NCI-H2196 treated with DMSO at 0.1 percent for 48 hours (cell line): Measurements from ENCODE around the gene DENND5A.
"Not testable (repeated sequence)": the region's sequence is repeated elsewhere in the genome, so short reads cannot be mapped to it uniquely, and the experiment has no call there.

Experiments
- DNase-seq: peaks from one replicate; lab custom pipeline; 2025; ENCODE audit not compliant: unreplicated experiment; lab: John Stamatoyannopoulos, UW

The DENND5A gene

DNA sequence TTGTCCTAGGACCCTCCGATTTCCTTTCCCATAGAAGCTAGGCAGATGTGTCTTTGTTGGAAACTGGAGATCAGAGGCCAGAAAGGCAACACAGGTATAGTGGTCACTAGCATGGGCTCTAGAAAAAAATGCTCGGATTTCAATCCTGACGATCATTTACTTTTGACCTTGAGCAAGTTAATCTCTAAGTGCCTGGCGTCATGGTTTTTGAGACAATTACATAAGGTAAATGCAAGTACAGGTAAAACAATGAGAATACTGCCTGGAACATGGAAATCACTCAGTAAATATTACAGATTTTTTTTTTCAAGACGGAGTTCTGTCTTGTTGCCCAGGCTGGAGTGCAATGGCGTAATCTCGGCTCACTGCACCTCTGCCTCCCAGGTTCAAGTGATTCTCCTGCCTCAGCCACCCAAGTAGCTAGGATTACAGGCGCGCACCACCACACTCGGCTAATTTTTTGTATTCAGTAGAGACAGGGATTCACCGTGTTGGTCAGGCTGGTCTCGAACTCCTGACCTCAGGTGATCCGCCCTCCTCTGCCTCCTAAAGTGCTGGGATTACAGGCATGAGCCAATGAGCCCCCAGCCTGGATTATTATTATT lies 1.1 kb upstream of the DENND5A start:
- DNase-seq = no peak

DNA sequence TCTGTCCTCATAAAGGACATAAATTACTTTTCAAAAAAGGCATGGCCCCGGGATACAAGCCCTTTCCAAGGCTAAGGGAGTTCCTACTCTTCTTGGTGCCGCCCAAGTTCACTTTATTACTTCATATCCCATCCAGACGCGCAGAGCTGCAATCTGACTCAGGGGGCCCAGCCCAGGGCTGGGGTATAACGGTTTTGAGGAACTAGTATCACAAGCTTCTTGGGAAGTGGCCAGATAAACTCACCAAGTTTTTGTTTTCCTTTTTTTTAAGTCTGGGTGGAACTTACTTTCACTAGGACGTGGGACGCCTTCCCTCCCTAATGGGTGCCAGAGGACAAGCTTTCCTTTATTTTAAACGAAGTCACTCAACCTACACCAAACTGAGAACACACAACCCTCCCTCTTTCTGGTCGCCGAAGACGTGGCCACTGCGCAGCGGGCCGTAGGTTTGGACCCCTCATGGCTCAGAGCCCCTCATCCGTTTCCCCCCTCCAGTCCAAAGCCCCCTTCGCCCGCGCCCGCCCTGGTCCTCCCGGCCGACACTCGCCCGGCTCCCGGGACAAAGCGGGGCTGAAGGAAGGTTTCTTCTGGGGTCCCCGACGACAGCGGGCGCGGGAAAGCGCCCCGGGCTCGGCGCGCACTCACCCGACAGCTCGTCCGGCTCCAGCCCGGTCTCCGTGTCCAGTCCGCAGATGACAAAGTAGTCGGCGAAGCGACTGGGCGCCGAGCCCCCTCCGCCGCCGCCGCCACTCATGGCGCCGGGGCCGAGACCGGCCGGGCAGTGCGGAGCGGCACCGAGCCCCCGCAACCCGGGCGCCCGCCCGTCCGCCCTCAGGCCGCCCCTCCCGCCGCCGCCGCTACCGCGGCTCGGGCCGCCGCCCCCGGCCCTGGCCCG lies 587 bp downstream of the DENND5A start:
- DNase-seq = no peak

DNA sequence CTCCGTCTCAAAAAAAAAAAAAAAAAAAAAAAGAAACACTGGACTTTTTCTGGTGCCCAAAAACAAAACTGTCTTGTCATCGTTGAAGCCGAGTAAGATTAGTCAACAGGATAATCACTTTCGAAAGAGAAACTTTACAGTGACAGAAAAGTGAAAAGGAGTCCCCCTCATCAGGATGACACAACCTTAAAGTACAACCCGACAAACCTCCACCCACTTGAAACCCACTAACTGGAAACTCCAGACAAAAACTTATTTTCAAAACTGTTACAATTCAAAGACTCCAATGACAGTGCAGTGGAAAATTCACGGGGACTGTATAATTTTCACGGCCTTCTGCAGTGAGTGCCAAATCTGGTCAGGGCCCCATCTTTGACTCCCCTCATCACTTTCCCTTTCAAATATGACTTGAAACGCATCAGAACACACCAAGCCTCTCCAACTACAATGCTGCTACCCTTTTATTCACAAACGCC lies 1.3 kb downstream of the DENND5A start:
- no peak for DNase-seq

DNA sequence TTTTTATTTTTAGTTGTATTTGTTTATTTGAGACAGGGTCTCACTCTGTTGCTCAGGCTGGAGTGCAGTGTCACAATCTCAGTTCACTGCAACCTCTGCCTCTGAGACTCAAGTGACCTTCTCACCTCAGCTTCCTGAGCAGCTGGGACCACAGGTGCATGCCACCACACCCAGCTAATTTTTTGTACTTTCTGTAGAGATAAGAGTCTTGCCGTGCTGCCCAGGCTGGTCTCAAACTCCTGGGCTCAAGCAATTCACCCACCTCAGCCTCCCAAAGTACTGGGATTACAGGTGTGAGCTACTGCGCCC lies 4.4 kb downstream of the DENND5A start:
- DNase-seq = not testable (repeated sequence)

DNA sequence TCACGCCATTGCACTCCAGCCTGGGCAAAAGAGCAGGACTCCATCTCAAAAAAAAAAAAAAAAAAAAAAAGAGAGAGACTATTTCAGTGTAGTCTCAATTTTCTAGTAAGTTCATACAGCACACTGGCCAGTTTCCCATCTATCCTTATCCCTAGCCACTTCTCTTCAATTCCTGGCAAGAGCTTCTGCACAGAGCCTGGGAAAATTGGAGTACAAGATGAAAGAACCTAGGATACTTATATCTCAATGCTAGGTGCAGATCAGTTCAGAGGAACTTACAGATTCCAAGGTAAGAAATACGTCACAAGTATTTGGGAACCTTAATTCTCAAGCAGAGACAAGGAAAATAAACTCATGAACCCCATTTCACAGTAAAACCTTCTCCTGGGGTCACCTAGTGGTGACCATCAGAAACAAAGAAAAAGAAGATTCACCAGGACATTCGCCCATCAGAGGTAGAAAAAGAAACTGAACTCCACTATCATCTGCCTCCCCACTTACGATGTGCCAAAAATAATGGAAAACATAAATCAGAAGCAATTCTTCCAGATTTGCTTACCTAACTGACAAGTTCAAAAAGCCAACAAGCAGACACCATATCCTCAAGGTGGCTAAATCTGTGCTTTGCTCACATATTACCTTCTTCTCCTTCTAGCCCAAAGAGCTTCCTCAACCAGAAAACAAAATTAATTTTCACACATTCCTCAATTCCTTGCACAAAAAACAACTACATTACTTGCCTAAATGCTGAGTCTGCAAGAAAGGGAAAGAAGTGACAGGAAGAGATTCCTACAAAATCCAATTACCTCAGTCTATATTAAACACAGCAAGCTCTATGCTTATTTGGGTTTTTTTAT lies 4.9 kb downstream of the DENND5A start:
- DNase-seq = no peak

DNA sequence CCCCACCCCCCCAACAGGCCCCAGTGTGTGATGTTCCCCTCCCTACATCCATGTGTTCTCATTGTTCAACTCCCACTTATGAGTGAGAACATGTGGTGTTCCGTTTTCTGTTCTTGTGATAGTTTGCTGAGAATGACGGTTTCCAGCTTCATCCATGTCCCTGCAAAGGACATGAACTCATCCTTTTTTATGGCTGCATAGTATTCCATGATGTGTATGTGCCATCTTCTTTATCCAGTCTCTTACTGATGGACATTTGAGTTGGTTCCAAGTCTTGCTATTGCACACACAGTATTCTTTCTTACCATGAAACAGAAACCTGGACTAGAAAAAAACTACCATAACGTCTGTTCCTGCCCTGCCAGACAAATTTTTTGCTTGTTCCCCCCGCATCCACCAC lies 6.9 kb downstream of the DENND5A start:
- not testable (repeated sequence) for DNase-seq

DNA sequence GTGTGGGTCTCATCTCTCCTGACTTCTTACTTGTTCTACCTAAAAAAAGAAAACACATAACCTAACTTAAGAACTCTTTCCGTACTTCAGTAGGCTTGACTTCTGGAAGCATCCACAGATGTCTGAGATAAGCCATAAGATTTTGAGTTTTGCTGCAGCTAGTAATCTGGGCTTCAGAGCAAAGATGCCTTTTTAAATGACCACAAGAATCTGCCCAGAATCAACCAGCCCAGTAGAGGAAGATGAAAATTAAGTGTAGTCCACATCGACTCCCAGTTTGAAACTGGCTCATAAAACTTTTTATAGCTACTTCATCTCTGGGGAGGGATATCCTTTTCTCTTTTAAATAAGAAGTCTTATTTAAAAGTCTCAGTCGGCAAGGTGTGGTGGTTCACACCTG lies 10.7 kb downstream of the DENND5A start:
- DNase-seq = no peak

DNA sequence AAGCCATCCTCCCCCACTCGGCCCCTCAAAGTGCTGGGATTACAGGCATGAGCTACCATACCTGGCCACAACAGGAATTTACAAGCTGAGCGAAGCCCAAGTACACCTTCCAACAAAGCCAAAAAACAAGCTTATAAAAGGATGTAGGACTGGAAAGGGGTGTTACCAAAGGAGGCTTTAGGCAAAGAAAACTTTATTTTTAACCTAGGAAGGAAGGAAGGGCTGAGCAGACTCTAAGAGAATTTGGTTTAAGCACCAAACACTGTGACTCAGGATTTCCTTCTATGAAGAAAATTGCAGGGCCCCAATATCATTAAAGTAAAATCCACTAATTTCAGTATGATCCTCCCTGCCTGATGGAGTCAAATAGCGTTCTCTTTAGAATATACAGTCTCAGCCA lies 12.1 kb downstream of the DENND5A start:
- no peak for DNase-seq

DNA sequence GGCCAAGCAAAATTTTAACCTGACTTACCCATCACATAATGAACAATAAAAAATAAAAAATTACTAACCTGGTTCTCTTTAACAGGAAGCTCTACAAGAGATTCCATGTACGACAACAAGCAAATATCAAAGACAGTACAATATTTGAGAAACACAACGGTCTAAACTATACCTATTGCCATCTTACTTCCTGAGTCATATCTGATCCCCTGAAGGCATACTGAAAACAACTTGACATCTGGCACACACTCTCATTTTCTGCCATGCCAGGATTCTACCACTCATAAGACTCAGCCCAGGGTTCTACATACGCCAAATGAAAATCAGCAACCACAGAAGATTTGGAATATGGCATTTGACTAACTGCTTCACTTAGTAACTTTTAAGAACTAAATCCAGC lies 13.8 kb downstream of the DENND5A start:
- no peak for DNase-seq

DNA sequence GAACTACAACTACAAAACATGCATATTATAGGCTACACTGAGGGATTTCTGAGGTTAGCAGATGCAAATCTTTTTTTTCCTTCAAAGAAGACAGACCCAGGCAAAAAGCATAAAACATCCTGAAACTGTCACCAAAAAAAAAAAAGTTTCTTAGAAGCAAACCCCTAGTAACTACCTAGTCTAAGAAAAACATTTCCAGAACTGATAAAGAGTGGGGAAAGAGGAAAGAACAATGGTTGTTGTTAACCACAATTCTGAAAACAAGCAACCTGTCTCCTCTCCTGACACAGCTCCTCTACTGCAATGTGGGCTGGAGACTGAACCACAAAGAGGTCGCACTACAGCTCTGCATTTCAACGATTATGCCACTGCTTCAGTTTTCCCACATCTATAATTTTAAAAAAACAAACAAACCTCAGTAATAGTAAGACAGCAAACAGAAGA lies 15.0 kb downstream of the DENND5A start:
- DNase-seq = no peak

DNA sequence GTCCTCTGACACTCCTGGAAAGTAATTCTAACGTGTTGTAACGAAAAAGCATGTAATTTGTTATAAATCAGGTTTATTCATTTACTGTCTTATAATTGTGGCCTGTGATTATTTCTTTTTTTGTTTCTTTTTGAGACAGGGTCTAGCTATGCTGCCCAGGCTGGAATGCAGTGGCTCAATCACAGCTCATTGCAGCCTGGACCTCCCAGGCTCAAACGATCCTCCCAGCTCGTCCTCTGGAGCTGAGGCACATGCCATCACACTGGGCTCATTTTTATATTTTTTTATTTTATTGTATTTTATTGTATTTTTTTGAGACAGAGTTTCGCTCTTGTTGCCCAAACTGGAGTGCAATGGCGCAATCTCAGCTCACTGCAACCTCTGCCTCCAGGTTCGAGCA lies 15.9 kb downstream of the DENND5A start:
- no peak for DNase-seq

DNA sequence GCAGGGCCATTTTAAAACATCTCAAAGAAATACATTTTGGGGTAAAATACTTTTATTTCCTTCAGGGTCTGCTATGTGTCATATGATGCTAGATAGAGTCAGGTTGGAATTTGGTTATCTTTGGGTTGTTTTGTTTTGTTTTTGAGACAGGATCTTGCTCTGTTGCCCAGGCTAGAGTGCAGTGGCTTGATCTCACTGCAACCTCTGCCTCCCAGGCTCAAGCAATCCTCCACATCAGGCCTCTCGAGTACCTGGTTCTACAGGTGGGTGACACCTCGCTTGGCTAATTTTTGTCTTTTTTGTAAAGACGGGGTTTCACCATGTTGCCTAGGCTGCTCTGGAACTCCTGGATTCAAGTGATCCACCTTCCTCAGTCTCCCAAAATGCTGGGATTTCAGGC lies 17.3 kb downstream of the DENND5A start:
- no peak for DNase-seq

DNA sequence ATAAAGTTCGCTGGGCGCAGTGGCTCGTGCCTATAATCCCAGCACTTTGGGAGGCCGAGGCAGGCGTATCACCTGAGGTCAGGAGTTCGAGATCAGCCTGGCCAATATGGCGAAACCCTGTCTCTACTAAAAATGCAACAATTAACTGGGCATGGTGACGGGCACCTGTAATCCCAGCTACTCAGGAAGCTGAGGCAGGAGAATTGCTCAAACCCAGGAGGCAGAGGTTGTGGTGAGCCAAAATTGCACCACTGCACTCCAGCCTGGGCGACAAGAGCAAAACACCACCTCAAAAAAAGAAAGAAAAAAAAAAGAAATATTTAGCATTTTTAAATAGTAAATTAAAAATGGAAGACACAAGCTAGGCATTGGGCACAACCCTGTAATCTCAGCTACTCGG lies 28.9 kb downstream of the DENND5A start:
- not testable (repeated sequence) for DNase-seq

DNA sequence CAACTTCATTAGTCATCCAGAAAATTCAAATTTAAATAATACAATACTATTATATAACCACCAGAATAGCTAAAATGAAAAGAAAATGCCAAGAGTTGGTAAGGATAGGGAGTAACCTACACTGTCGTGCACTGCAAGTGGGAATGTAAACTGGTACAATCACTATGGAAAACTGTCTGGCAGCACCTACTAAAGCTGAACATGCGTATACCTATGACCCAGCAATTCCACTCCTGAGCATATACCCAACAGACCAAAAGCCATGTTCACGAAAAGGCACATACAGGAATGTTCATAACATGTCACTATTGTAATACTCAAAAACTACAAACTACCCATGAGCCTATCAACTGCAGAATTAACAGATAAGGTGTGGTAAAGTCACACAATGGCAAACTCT lies 32.7 kb downstream of the DENND5A start:
- DNase-seq = no peak

DNA sequence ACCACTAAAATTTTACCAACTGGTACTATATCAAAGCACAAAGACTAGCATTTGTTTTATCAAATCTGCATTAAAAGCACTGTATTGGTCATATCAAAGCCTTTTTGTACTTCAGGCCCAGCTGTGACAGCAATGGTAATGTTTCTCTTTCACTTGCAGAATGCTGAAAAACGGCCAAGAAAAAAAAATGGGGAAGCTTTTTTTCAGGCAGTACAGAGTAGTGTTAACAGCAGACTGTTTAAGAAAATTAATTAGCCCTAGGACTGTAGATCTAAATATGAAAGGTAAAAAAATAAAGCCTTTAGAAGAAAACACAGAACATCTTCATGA lies 33.3 kb downstream of the DENND5A start:
- no peak for DNase-seq

DNA sequence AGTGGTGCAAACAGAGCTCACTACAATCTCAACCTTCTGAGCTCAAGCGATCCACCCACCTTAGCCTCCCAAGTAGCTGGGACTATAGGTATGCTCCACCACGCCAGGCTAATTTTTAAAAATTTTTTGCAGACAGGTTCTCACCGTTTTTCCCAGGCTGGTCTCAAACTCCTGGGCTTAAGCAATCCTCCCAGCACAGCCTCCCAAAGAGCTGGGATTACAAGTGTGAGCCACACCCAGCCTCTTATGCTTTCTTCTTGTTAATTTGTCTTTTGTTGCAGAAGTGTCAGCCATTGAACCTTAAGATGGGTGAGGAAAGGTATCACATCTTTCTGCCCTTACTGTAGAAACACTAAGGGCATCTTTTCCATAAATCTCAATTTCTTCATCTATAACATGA lies 34.9 kb downstream of the DENND5A start:
- no peak for DNase-seq

DNA sequence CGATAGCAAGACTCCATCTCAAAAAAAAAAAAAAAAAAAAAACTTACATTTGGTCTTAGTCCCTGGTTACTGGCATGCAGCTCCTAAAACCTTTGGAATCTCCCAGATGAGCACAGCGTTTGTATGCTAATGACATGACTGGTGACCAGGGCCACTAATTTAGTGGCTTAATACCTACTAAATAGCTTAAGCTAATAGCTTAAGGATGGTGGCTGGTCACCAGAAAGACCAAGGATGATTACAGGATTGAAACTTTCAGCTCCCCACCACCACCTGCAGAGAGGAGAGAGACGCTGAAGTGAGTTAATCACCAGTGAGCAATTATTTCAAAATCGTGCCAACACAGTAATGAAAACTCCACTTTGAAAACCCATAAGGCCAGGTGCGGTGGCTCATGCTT lies 37.1 kb downstream of the DENND5A start:
- DNase-seq = no peak

DNA sequence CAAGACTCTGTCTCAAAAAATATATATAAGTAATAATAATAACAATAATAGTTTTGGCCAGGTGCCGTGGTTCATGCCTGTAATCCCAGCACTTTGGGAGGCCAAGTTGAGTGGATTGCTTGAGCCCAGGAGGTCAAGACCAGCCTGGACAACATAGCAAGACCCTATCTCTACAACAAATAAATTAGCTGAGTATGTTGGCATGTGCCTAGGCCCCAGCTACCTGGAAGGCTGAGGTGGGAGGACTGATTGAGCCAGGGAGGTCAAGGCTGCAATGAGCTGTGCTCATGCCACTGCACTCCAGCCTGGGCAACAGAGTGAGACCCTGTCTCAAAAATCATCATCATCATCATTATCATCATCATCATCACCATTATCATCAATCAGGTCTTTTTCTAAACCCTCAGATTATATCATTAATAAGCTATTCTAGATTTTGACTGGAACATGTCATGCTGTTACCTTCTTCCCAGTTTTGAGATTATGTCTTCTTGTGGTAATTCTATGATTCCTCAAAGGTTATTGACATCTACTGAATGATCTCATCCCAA lies 39.3 kb downstream of the DENND5A start:
- no peak for DNase-seq

DNA sequence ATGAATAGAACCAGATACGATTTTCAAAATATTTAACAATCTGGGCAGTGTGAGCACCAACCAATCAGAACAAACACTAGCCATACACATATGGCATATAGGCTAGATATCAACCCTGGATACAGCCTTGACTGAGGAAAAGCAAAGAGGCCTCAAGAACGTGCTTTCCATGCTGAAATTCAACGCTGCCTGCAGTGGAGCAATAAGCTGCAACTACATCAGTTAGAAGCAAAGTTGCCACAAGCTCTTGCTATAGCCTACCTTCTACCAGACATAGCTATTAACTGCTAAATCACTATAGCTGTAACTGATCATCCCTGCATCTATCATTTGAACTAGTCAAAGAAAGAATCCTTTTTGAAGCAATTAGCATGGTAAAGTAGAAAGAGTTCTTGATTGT lies 42.5 kb downstream of the DENND5A start:
- DNase-seq = no peak

DNA sequence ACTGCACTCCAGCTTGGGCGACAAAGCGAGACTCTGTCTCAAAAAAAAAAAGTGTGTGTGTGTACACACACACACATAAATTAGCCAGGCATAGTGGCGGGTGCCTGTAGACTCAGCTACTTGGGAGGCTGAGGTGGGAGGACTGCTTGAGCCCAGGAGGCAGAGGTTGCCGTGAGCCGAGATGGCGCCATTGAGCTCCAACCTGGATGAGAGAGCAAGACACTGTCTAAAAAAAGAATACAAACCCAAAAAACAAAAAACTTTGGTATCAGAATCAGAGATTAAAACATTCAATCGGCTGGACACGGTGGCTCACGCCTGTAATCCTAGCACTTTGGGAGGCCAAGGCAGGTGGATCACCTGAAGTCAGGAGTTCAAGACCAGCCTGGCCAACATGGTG lies 44.3 kb downstream of the DENND5A start:
- DNase-seq = not testable (repeated sequence)

DNA sequence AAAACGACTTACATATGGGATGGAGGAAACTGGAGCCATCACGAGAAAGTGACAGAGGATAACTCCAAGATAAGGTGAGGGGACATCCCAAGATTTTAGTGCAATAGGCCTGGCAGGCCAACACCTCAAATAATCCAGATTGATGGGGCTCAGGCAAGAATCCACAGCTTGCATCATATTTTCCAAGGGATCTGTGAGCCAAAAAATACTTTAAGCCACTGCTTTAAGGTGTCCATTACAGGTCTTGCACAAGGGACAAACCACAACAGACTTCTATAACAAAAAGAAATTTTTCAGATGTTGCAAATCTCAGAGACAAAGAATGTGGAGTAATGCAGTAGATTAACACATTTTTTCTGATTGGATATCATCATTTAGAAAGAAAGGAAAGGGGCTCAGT lies 45.6 kb downstream of the DENND5A start:
- no peak for DNase-seq

DNA sequence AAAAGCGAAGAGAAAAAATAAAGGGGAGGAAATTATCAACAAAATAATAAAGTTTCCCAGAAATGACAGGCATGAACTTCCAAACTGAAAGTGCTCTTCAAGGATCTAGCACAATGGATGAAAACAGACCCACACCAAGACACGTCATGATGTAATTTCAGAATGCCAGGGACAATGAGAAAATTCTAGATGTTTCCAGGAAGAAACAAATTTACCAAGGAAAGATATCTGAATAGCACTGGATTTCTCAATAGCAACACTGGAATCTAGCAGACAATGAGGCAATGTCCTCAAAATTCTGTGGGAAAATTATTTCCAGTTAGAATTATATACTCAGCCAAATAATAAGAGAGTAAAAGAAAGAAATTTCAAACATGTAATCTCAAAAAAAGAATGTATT lies 46.0 kb downstream of the DENND5A start:
- no peak for DNase-seq
